ENCODE results near the gene ZNF512.

- TF ChIP-seq CTCF (IDR thresholded peaks at IDR 0.05) (no peak), POLR2A (IDR thresholded peaks at IDR 0.05) (no peak)
Measured at GRCh38 chr2:27545348-27546141, 37.3 kb upstream of the ZNF512 start.
